Liver (tissue), 3 donors: Measurements from ENCODE around the gene SOCS3.

ENCODE experiments used
- CTCF ChIP-seq: fragments of 150-350 bp; IDR thresholded peaks from 2 replicates; pipeline ENCODE4 v1.5.1; 2017; ENCODE audit warnings: improper control_type of control experiment, low read depth, low read length; ENCODE audit not compliant: missing input control
- EGR1 ChIP-seq, 2 donors: IDR thresholded peaks; 2 replicates each; pipeline ENCODE4 v1.6.1; 2016 to 2018; ENCODE audit warnings: antibody characterized with exemption in 2 of 2, low read depth in 2 of 2
- MAX ChIP-seq: IDR thresholded peaks from 2 replicates; pipeline ENCODE4 v1.6.1; 2016; ENCODE audit warnings: antibody characterized with exemption
- RAD21 ChIP-seq, 2 donors: IDR thresholded peaks; 2 replicates each; pipeline ENCODE4 v1.6.1; 2016; ENCODE audit warnings: antibody characterized with exemption in 2 of 2, mild to moderate bottlenecking in 2 of 2
- TF ChIP-seq, protein P1 (sequence below): IDR thresholded peaks from 2 replicates; pipeline ENCODE4 v1.6.1; 2016; ENCODE audit warnings: antibody characterized with exemption
- TF ChIP-seq, protein P2 (sequence below): IDR thresholded peaks from 2 replicates; pipeline ENCODE4 v1.6.1; 2016; ENCODE audit warnings: antibody characterized with exemption, mild to moderate bottlenecking
- donor health status: healthy.
- donor health status: healthy.

GRCh38 chr17:78367193-78367592 is 7.3 kb upstream of the SOCS3 start:
- TF ChIP-seq CTCF (no peak), MAX (no peak), RAD21 (IDR thresholded peaks at IDR 0.05) (no peak), EGR1 (IDR thresholded peaks at IDR 0.05; ENCODE audit: low read depth in 2 of 2) (no peak)
- TF ChIP-seq, protein P1, sequence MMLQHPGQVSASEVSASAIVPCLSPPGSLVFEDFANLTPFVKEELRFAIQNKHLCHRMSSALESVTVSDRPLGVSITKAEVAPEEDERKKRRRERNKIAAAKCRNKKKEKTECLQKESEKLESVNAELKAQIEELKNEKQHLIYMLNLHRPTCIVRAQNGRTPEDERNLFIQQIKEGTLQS, result no peak
- TF ChIP-seq, protein P2, sequence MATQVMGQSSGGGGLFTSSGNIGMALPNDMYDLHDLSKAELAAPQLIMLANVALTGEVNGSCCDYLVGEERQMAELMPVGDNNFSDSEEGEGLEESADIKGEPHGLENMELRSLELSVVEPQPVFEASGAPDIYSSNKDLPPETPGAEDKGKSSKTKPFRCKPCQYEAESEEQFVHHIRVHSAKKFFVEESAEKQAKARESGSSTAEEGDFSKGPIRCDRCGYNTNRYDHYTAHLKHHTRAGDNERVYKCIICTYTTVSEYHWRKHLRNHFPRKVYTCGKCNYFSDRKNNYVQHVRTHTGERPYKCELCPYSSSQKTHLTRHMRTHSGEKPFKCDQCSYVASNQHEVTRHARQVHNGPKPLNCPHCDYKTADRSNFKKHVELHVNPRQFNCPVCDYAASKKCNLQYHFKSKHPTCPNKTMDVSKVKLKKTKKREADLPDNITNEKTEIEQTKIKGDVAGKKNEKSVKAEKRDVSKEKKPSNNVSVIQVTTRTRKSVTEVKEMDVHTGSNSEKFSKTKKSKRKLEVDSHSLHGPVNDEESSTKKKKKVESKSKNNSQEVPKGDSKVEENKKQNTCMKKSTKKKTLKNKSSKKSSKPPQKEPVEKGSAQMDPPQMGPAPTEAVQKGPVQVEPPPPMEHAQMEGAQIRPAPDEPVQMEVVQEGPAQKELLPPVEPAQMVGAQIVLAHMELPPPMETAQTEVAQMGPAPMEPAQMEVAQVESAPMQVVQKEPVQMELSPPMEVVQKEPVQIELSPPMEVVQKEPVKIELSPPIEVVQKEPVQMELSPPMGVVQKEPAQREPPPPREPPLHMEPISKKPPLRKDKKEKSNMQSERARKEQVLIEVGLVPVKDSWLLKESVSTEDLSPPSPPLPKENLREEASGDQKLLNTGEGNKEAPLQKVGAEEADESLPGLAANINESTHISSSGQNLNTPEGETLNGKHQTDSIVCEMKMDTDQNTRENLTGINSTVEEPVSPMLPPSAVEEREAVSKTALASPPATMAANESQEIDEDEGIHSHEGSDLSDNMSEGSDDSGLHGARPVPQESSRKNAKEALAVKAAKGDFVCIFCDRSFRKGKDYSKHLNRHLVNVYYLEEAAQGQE, result no peak
